Endothelial cell of umbilical vein (primary cell): ENCODE measurements around the gene KCNN3.

ENCODE experiments used
- FOS ChIP-seq: IDR thresholded peaks from 2 replicates; pipeline ENCODE4 v1.6.1; 2011; ENCODE audit warnings: mild to moderate bottlenecking, low read length, moderate library complexity, borderline replicate concordance; ENCODE audit not compliant: insufficient read depth
- POLR2A ChIP-seq: IDR thresholded peaks from 2 replicates; pipeline ENCODE4 v1.6.1; 2012; ENCODE audit warnings: low read depth, mild to moderate bottlenecking, control low read depth, low read length
- TF ChIP-seq, protein P1 (sequence below): IDR thresholded peaks from 2 replicates; pipeline ENCODE4 v1.6.1; 2011; ENCODE audit not compliant: insufficient read depth, insufficient read length

DNA sequence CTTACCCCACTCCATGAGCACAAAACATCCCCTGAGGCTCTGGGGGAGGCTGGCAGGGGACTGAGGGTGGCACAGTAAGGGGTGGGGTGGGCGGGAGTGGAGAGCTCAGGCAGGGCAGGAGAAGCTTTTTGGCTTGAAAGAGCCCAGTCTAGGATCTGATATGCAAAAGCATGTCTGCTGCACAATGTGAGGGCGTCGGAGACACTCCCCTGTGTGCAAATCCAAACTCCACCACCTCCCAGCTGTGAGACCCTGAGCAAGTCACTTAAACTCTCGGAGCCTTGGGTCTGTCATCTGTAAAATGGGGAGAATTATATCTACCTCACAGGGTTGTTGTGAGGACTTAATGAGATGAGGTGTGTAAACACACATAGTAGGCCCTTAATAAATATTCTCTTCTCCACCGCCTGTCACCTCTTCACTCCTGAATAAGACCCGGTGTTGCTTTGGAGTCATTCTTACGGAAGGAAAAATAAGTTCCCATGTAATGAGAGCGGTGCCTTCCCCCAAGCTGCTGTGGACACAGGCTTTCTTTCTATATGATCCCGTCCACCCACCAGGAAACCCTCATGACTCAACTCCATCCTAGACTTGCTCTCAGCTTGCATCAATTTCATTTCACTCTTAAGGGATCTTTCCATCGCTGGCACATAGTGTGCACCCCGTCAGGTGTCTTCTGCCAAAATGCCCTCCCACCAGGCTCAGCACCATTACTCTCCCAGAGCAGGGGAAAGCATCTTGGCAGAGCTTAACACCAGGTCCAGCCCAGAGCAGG, 12.5 kb downstream of the KCNN3 start:
- TF ChIP-seq POLR2A (no peak), FOS (no peak)
- TF ChIP-seq, protein P1, sequence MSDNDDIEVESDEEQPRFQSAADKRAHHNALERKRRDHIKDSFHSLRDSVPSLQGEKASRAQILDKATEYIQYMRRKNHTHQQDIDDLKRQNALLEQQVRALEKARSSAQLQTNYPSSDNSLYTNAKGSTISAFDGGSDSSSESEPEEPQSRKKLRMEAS: no peak
